ENCODE data around the gene QKI. TPM values are rescaled to one million over a fixed set of nuclear protein-coding genes. Genes with fewer than 3 reads are reported as not detected.

QKI gene
- total and polyA plus RNA-seq, 2 of the 8 experiments (the other 6 are each of a cell fraction or from before 2014, with no cell fraction given), result 181 to 183 TPM

- Histone ChIP-seq H3K9me3 (ENCODE audit: insufficient read depth in 2 of 2, low read depth in 1 of 2, low read length in 1 of 2) (no peaks in the 10 kb centered on the region), H3K23me2 (ENCODE audit: low read depth, low read length) (no peaks in the 10 kb centered on the region), H3K18ac (ENCODE audit: extremely low read depth, low read length) (no peak overlapping the region), H3K9ac (replicated peaks in 1 of 4; ENCODE audit: extremely low read depth in 1 of 4, low read depth in 3 of 4, low read length in 3 of 4) (no peak overlapping the region), H3K36me3 (ENCODE audit: control insufficient read depth in 2 of 4, insufficient read depth in 4 of 4, low read length in 3 of 4) (no peaks in the 10 kb centered on the region), H4K8ac (ENCODE audit: extremely low read depth, insufficient read depth, low read length) (no peak overlapping the region), H3K4me2 (ENCODE audit: insufficient read depth in 1 of 2, low read depth in 2 of 2, low read length in 2 of 2) (no peak overlapping the region), H3K4me3 (ENCODE audit: extremely low read depth in 1 of 4, insufficient read depth in 2 of 4, low read depth in 3 of 4, low read length in 4 of 4) (no peak overlapping the region), H3K4ac (replicated peaks; ENCODE audit: insufficient read length, low read depth, low read length) (no peak overlapping the region), H4K91ac (replicated peaks; ENCODE audit: insufficient read length, low read length) (no peak overlapping the region), H2BK5ac (ENCODE audit: low read depth, low read length) (no peak overlapping the region), H3K27me3 (replicated peaks in 1 of 4; ENCODE audit: control insufficient read depth in 3 of 4, extremely low read depth in 1 of 4, insufficient read depth in 3 of 4, low read length in 3 of 4) (no peaks in the 10 kb centered on the region), H2BK15ac (ENCODE audit: low read length) (no peak overlapping the region), H3K56ac (replicated peaks; ENCODE audit: insufficient read length, low read depth, low read length) (no peak overlapping the region), H2BK120ac (replicated peaks; ENCODE audit: low read depth, low read length) (no peak overlapping the region), H2AFZ (ENCODE audit: low read length) (no peak overlapping the region), H3K27ac (ENCODE audit: low read depth, low read length) (no peak overlapping the region), H2AK5ac (ENCODE audit: low read depth, low read length) (no peak overlapping the region), H2BK20ac (ENCODE audit: low read length) (no peak overlapping the region), H4K5ac (ENCODE audit: insufficient read length, low read depth, low read length) (no peak overlapping the region), H2BK12ac (ENCODE audit: low read depth, low read length) (no peak overlapping the region), H3K79me2 (ENCODE audit: control insufficient read depth in 1 of 2, insufficient read depth in 2 of 2, low read length in 2 of 2) (peaks cover 0 to 97% of the 10 kb centered on the region in 2 experiments; a peak in 3 of 4 replicates), H3K23ac (ENCODE audit: insufficient read length) (no peak overlapping the region), H4K20me1 (replicated peaks in 1 of 2; ENCODE audit: control insufficient read depth in 1 of 2, insufficient read depth in 2 of 2, low read length in 2 of 2) (peaks cover 4 to 6% of the 10 kb centered on the region in 2 experiments), H3K14ac (ENCODE audit: insufficient read length) (no peak overlapping the region), H3K79me1 (ENCODE audit: low read depth, low read length) (no peaks in the 10 kb centered on the region; the same call in 1 of the 2 replicates), H3K4me1 (replicated peaks in 1 of 4; ENCODE audit: control insufficient read depth in 3 of 4, insufficient read depth in 4 of 4, low read length in 3 of 4) (peaks cover 0 to 3% (median 1%) of the 10 kb centered on the region in 4 experiments; a peak in 2 of 7 replicates)
- CTCF ChIA-PET (ENCODE audit: partially characterized antibody), result no interaction called here
- POLR2A ChIA-PET (ENCODE audit: partially characterized antibody), result interaction anchor here (1.6 kb wide), 1 partner anchor 10 kb away, joined by 3 read pairs; no protein-coding TSS in a partner anchor
- DNase-seq (ENCODE audit: low read depth in 1 of 2, low spot score in 2 of 2), result no peak
- FAIRE-seq, result no peak
- TF ChIP-seq RNF2 (IDR thresholded peaks at IDR 0.05; ENCODE audit: borderline replicate concordance, low read depth, low read length, missing control alignments, poor library complexity, severe bottlenecking), result no peak
- TF ChIP-seq SP4 (IDR thresholded peaks at IDR 0.05; ENCODE audit: low read length), result no peak
- no peak for TF ChIP-seq MAFK (IDR thresholded peaks at IDR 0.05; ENCODE audit: low read depth, low read length)
- no peak for TF ChIP-seq RBBP5 (IDR thresholded peaks at IDR 0.05; ENCODE audit: borderline replicate concordance, low read depth, low read length)
- no peak for TF ChIP-seq SIN3A (conservative IDR thresholded peaks at IDR 0.05 in 1 of 2, IDR thresholded peaks at IDR 0.05 in 1 of 2; ENCODE audit: low read depth in 1 of 2, low read length in 2 of 2)
- no peak for TF ChIP-seq SP2 (IDR thresholded peaks at IDR 0.05; ENCODE audit: low read length)
- no peak for TF ChIP-seq TCF12 (IDR thresholded peaks at IDR 0.05; ENCODE audit: low read depth, low read length)
- no peak for TF ChIP-seq MAX (IDR thresholded peaks at IDR 0.05)
- no peak for TF ChIP-seq CBX5 (IDR thresholded peaks at IDR 0.05; ENCODE audit: low read depth, low read length)
- no peak for TF ChIP-seq RAD21 (IDR thresholded peaks at IDR 0.05 in 1 of 2, conservative IDR thresholded peaks at IDR 0.05 in 1 of 2; ENCODE audit: low read depth in 2 of 2, low read length in 2 of 2)
Measured at GRCh38 chr6:163525926-163526325, 111.4 kb downstream of the QKI start.
